Retinal pigment epithelial cell (primary cell): ENCODE results near the gene PHKA2.

Experiments used
- DNase-seq: peaks from one replicate; pipeline ENCODE4 v3.0.0-alpha.2; 2010; ENCODE audit warnings: low read depth
- H3K4me3 ChIP-seq: 2 replicates; pipeline ENCODE4 v1.5.1; 2011; ENCODE audit warnings: mild to moderate bottlenecking, low read length, control low read depth, moderate library complexity
- CTCF ChIP-seq: conservative IDR thresholded peaks from 2 replicates; pipeline ENCODE4 v1.5.1; 2011; ENCODE audit warnings: low read depth, low read length, control low read depth, inconsistent platforms

PHKA2 gene

GRCh38 chrX:18946611-18947010, 37.3 kb downstream of the PHKA2 start:
- no peak for TF ChIP-seq CTCF
- no peak for DNase-seq

GRCh38 chrX:18946157-18946556, 37.8 kb downstream of the PHKA2 start:
- TF ChIP-seq CTCF: no peak
- no peak overlapping the region for H3K4me3 ChIP-seq
- DNase-seq: no peak

More at GRCh38 chrX:18946611-18947010, 37.3 kb downstream of the PHKA2 start:
- no peak overlapping the region for H3K4me3 ChIP-seq

GRCh38 chrX:18945483-18945882, 38.4 kb downstream of the PHKA2 start:
- DNase-seq: no peak
- H3K4me3 ChIP-seq: no peak overlapping the region
- TF ChIP-seq CTCF: no peak

- no peak for TF ChIP-seq CTCF
- H3K4me3 ChIP-seq: no peak overlapping the region
- no peak for DNase-seq
Measured at GRCh38 chrX:18944482-18944881, 39.4 kb downstream of the PHKA2 start.

- DNase-seq: no peak
- no peak for TF ChIP-seq CTCF
- H3K4me3 ChIP-seq: no peak overlapping the region
Measured at GRCh38 chrX:18941896-18942295, 42.0 kb downstream of the PHKA2 start.

- H3K4me3 ChIP-seq: no peak overlapping the region
- TF ChIP-seq CTCF: no peak
- DNase-seq: peak; percentile 37
Measured at GRCh38 chrX:18938710-18939109, 45.2 kb downstream of the PHKA2 start.

GRCh38 chrX:18937173-18937572, 46.7 kb downstream of the PHKA2 start:
- DNase-seq: no peak
- no peak for TF ChIP-seq CTCF
- H3K4me3 ChIP-seq: no peak overlapping the region
